HG03439 (cell line): ENCODE measurements around the gene PRKCZ.

Experiments used
- ATAC-seq: cut with Tn5 transposase; IDR thresholded peaks from one replicate; pipeline ENCODE4 v1.9.1; 2021; ENCODE audit warnings: mild to moderate bottlenecking, moderate library complexity; ENCODE audit not compliant: unreplicated experiment

Gene PRKCZ

GRCh38 chr1:2044510-2045319 is 5.5 kb upstream of the PRKCZ start:
- no peak for ATAC-seq

- ATAC-seq: no peak
Observed at GRCh38 chr1:2045468-2046173, 4.6 kb upstream of the PRKCZ start.

GRCh38 chr1:2046174-2046917 is 3.9 kb upstream of the PRKCZ start:
- ATAC-seq: no peak

- ATAC-seq: no peak
Observed at GRCh38 chr1:2046953-2047748, 3.1 kb upstream of the PRKCZ start.

GRCh38 chr1:2047749-2048729 is 2.2 kb upstream of the PRKCZ start:
- no peak for ATAC-seq

- no peak for ATAC-seq
Observed at GRCh38 chr1:2049225-2049717, 940 bp upstream of the PRKCZ start.

- no peak for ATAC-seq
Observed at GRCh38 chr1:2050461-2050792, 216 bp downstream of the PRKCZ start.

- no peak for ATAC-seq
Observed at GRCh38 chr1:2050793-2051682, 827 bp downstream of the PRKCZ start.

- no peak for ATAC-seq
Observed at GRCh38 chr1:2052054-2052679, 2.0 kb downstream of the PRKCZ start.

- no peak for ATAC-seq
Observed at GRCh38 chr1:2052756-2053155, 2.5 kb downstream of the PRKCZ start.

GRCh38 chr1:2053217-2053616 is 3.0 kb downstream of the PRKCZ start:
- ATAC-seq: no peak

- ATAC-seq: no peak
Observed at GRCh38 chr1:2053784-2054376, 3.7 kb downstream of the PRKCZ start.

GRCh38 chr1:2054560-2054959 is 4.3 kb downstream of the PRKCZ start:
- ATAC-seq: no peak

GRCh38 chr1:2055911-2056575 is 5.8 kb downstream of the PRKCZ start:
- ATAC-seq: no peak

- ATAC-seq: no peak
Observed at GRCh38 chr1:2056955-2057590, 6.9 kb downstream of the PRKCZ start.

GRCh38 chr1:2059290-2059953 is 9.2 kb downstream of the PRKCZ start:
- ATAC-seq: no peak
